DND-41 (cell line): ENCODE data around the gene PACS1.
A peak's percentile ranks its signal among the peaks of the same experiment; 100 is the strongest.

Experiments used
- ATAC-seq: fragments of 200-7000 bp; cut with Tn5 transposase; 3 replicates; pipeline ENCODE4 v1.9.1; 2021; ENCODE audit warnings: low read depth; ENCODE audit not compliant: insufficient read depth
- DNase-seq: peaks from one replicate; pipeline ENCODE4 v3.0.0-alpha.2; 2020
- H2AFZ ChIP-seq: 2 replicates; pipeline ENCODE4 v1.6.0; 2012; ENCODE audit warnings: low read depth, low read length
- H3K27ac ChIP-seq: 2 replicates; pipeline ENCODE4 v1.5.1; 2012; ENCODE audit warnings: low read length, inconsistent platforms
- H3K27me3 ChIP-seq: fragments of 200-600 bp; sonication (generic); 2 replicates; pipeline ENCODE4 v1.6.0; 2012; ENCODE audit warnings: low read length, mild to moderate bottlenecking, inconsistent platforms; ENCODE audit not compliant: insufficient read depth, poor library complexity
- H3K36me3 ChIP-seq: 2 replicates; pipeline ENCODE4 v1.5.1; 2012; ENCODE audit warnings: low read length, inconsistent platforms; ENCODE audit not compliant: insufficient read depth
- H3K4me1 ChIP-seq: 2 replicates; pipeline ENCODE4 v1.5.1; 2012; ENCODE audit warnings: mild to moderate bottlenecking, low read length; ENCODE audit not compliant: insufficient read depth
- H3K4me2 ChIP-seq: 2 replicates; pipeline ENCODE4 v1.6.0; 2012; ENCODE audit warnings: mild to moderate bottlenecking, moderate library complexity, low read length, inconsistent platforms; ENCODE audit not compliant: insufficient read depth
- H3K4me3 ChIP-seq, 2 experiments: fragments of 200-600 bp in 1 of 2; shearing (Covaris generic) in 1 of 2; 2 replicates each; pipeline ENCODE4 v1.5.1; 2012 to 2016; ENCODE audit warnings: inconsistent platforms in 2 of 2, low read length in 2 of 2, mild to moderate bottlenecking in 2 of 2, low read depth in 1 of 2, moderate library complexity in 1 of 2
- H3K79me2 ChIP-seq: 2 replicates; pipeline ENCODE4 v1.6.0; 2012; ENCODE audit warnings: low read length, inconsistent platforms; ENCODE audit not compliant: insufficient read depth
- H3K9ac ChIP-seq: 2 replicates; pipeline ENCODE4 v1.6.0; 2012; ENCODE audit warnings: low read depth, mild to moderate bottlenecking, inconsistent platforms, low read length, moderate library complexity
- H3K9me3 ChIP-seq: 2 replicates; pipeline ENCODE4 v1.5.1; 2012; ENCODE audit warnings: low read length, moderate library complexity, mild to moderate bottlenecking, inconsistent platforms; ENCODE audit not compliant: insufficient read depth, severe bottlenecking
- H4K20me1 ChIP-seq: 2 replicates; pipeline ENCODE4 v1.6.0; 2012; ENCODE audit warnings: low read length; ENCODE audit not compliant: insufficient read depth
- EZH2 ChIP-seq: IDR thresholded peaks from 3 replicates; pipeline ENCODE4 v1.6.1; 2012; ENCODE audit warnings: borderline replicate concordance, low read depth, mild to moderate bottlenecking, moderate library complexity, low read length, inconsistent platforms; ENCODE audit not compliant: severe bottlenecking
- TF ChIP-seq, protein P1 (sequence below): IDR thresholded peaks from 2 replicates; pipeline ENCODE4 v1.5.1; 2012; ENCODE audit warnings: borderline replicate concordance, low read length, moderate library complexity, mild to moderate bottlenecking; ENCODE audit not compliant: poor library complexity, severe bottlenecking; ENCODE audit errors: extremely low read depth

Gene PACS1

DNA sequence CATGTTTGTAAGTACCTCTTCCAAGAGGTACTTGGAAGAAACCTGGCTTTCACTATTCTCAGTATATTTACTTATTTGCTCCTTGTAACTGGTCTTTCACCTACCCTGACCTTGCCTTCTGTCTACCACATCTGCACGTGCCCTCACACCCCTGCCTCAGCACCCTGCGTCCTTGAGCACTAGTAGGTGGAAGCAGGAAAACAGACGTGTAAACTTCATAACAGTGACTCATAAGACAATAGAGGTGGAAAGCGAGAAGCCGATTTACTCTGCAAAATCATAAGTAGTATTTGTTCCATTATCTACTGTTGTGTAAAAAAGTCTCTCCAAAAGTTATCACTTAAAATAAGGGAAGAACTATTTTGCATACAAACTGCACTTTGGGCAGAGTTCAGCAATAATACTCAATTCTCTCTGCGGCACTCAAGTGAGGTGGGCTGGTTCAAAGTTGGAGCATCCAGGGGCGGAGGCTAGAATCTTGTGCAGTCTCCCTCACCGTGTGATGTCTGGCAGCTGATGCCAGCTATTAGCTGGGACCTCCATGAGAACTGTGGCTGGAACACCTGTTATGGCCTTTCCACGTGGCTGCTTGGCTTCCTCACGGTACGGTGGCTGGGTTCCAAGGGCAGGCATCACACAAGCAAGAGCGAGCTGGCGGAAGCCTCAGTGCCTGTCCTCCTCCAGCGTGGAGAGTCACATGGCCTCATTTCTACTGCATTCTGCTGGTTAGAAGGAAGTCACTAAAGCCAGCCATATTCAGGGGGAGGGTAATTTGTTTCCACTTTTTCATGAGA, 30.4 kb downstream of the PACS1 start:
- Histone ChIP-seq H3K27me3 (no peaks in the 10 kb centered on the region), H3K9ac (peak overlapping the region; percentile 1; the same call in 1 of the 2 replicates), H3K79me2 (no peaks in the 10 kb centered on the region), H3K4me2 (peak overlapping the region; percentile 37; the same call in 1 of the 2 replicates), H3K4me3 (no peak overlapping the region), H3K4me1 (peaks cover 19% of the 10 kb centered on the region), H2AFZ (no peak overlapping the region; the same call in 1 of the 2 replicates), H3K9me3 (no peaks in the 10 kb centered on the region), H4K20me1 (peaks cover 4% of the 10 kb centered on the region; the same call in 1 of the 2 replicates), H3K27ac (peak overlapping the region; percentile 40), H3K36me3 (no peaks in the 10 kb centered on the region)
- TF ChIP-seq, protein P1, sequence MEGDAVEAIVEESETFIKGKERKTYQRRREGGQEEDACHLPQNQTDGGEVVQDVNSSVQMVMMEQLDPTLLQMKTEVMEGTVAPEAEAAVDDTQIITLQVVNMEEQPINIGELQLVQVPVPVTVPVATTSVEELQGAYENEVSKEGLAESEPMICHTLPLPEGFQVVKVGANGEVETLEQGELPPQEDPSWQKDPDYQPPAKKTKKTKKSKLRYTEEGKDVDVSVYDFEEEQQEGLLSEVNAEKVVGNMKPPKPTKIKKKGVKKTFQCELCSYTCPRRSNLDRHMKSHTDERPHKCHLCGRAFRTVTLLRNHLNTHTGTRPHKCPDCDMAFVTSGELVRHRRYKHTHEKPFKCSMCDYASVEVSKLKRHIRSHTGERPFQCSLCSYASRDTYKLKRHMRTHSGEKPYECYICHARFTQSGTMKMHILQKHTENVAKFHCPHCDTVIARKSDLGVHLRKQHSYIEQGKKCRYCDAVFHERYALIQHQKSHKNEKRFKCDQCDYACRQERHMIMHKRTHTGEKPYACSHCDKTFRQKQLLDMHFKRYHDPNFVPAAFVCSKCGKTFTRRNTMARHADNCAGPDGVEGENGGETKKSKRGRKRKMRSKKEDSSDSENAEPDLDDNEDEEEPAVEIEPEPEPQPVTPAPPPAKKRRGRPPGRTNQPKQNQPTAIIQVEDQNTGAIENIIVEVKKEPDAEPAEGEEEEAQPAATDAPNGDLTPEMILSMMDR: no peak
- TF ChIP-seq EZH2: no peak
- ATAC-seq (peak; percentile 92), DNase-seq (peak; percentile 59)

DNA sequence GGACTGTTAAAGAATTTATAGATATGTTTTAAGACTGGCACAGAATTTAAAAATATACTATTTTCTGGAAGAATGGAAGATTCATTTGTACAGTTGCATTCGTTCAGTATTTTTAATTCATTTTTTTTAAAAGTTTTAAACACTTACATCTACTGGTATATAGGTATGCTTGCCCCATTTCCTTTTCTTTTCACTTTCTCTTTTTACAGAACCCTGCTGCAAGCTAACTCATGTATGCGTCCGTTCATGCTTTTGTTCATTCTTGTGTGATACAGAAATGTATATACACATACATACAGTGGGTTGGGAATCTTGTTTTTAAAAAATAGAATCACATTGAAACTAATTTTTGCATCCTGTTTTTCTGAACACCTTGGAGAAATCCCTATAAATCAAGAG, 31.0 kb downstream of the PACS1 start:
- H3K4me3 ChIP-seq: no peak overlapping the region
- H3K27ac ChIP-seq: peak overlapping the region; percentile 40
- peaks cover 19% of the 10 kb centered on the region for H3K4me1 ChIP-seq
- H3K79me2 ChIP-seq: no peaks in the 10 kb centered on the region
- H2AFZ ChIP-seq: no peak overlapping the region; the same call in 1 of the 2 replicates
- peak overlapping the region; percentile 37; the same call in 1 of the 2 replicates for H3K4me2 ChIP-seq
- H4K20me1 ChIP-seq: peaks cover 4% of the 10 kb centered on the region; the same call in 1 of the 2 replicates
- TF ChIP-seq EZH2: no peak
- TF ChIP-seq, protein P1: no peak
- H3K36me3 ChIP-seq: no peaks in the 10 kb centered on the region
- peak overlapping the region; percentile 1; the same call in 1 of the 2 replicates for H3K9ac ChIP-seq
- H3K9me3 ChIP-seq: no peaks in the 10 kb centered on the region
- H3K27me3 ChIP-seq: no peaks in the 10 kb centered on the region
- DNase-seq (no peak), ATAC-seq (peak; percentile 52; the same call in 2 of the 3 replicates)

DNA sequence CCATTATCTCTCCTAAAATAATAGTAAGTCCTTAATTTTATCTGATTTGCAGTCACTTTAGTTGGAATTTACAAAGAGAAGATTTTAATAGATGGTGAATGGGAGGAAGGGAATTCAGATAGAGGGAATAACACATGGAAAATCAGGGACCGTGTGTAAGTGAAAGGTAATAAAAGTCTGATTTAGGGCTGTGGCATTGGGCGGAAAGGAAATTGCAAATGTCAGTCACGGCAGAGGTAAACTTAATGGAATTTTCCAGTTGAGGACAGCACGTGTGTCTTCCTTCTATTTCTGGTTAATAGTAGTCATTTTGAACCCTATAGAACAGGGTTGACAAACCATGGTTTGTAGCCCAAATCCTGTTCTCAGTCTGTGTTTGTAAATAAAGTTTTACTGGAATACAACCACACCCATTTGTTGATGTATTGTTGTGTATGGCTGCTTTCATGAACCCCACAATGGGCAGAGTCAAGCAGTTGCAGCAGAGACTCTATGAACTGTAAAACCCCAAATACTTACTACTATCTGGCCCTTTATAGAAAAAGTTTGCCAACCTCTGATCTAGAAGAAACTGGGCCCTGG, 34.1 kb downstream of the PACS1 start:
- no peaks in the 10 kb centered on the region for H3K79me2 ChIP-seq
- H3K9me3 ChIP-seq: no peaks in the 10 kb centered on the region
- no peak overlapping the region for H3K9ac ChIP-seq
- 0 out of 2 replicates have a peak, but pooled peaks cover 4% of the 10 kb centered on the region for H4K20me1 ChIP-seq
- TF ChIP-seq, protein P1: no peak
- no peak for TF ChIP-seq EZH2
- no peak overlapping the region for H3K4me2 ChIP-seq
- no peaks in the 10 kb centered on the region for H3K36me3 ChIP-seq
- ATAC-seq: no peak
- no peak overlapping the region for H3K4me3 ChIP-seq
- H3K27me3 ChIP-seq: no peaks in the 10 kb centered on the region
- H3K27ac ChIP-seq: no peak overlapping the region
- H2AFZ ChIP-seq: no peak overlapping the region
- peaks cover 19% of the 10 kb centered on the region for H3K4me1 ChIP-seq
- DNase-seq: no peak
